HG02678 (cell line): ENCODE results near the gene LSP1.

Experiments
- ATAC-seq: cut with Tn5 transposase; IDR thresholded peaks from one replicate; pipeline ENCODE4 v1.9.1; 2021; ENCODE audit warnings: mild to moderate bottlenecking, moderate library complexity; ENCODE audit not compliant: unreplicated experiment

Gene LSP1

GRCh38 chr11:1847006-1847735, 5.7 kb upstream of the LSP1 start:
- no peak for ATAC-seq

GRCh38 chr11:1847926-1848639, 4.8 kb upstream of the LSP1 start:
- no peak for ATAC-seq

DNA sequence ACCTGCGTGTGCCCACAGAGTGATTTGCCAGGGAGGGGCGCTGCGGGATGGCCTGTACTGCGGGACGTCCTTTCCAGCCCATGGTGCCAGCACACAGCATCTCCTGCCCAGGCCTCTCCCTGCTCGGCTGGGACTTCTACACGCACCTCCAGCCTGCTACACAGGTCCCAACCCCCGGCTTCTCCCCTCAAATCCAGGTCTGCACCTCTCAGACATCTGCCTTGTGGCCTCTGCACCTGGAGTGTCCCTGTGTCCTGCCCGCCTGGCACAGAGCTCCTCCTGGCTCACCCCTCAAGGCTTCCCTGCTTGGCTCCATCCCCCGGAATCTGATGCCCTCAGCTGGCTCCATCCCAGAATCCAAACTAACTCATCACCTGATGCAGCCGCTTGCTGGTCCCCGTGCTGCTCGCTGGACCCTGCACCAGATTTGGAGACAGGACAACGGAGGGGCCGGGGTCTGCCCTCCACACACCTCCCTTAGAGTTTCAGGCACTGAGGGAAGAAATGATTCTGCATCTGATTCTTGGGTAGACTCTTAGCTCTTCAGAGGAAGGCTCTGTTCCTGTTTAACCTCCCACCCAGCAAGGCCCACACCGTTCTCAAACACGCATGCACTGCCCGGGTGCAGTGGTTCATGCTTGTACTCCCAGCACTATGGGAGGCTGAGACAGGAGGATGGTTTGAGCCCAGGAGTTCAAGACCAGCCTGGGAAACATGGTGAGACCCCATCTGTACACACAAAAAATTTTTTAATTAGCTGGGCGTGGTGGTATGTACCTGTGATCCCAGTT, 4.0 kb upstream of the LSP1 start:
- no peak for ATAC-seq

- ATAC-seq, result no peak
Measured at GRCh38 chr11:1851468-1852180, 1.3 kb upstream of the LSP1 start.

- no peak for ATAC-seq
Measured at GRCh38 chr11:1852271-1852876, 510 bp upstream of the LSP1 start.

DNA sequence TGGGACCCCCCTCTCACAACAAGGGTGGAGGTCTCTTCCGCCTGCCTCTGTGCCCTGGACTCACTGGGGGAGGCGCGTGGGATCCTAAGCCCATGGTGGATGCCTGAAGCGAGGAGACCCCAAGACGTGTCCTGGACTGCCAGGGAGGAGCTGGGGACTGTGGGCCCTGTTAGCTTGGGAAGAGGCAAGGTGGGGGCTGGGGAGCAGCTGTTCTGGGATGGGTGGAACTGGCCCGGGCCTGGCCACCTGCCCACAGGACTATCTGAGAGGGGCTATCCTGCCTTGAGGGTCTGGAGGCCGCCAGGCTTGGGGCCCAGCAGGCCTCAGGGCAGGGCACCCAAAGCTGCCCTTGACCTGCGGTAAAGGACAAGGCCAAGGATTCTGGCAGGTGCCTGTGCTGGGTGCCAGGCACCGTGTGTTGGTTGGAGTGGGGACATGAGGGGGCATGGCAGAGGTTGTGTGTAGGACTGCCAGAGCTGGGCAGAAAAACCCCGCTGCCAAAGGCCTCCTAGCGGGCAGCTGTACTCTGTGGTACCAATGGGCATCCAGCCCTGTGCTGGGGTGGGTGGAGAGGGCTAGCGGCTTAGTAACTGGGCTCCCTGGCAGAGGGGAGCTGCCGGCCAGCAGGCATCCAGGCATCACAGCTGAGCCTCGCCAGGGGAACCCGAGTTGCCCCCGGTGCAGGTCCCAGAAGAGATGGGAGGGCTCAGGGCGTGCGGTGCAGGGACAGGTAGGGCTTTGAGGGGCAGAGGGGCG, 670 bp downstream of the LSP1 start:
- ATAC-seq, result no peak

DNA sequence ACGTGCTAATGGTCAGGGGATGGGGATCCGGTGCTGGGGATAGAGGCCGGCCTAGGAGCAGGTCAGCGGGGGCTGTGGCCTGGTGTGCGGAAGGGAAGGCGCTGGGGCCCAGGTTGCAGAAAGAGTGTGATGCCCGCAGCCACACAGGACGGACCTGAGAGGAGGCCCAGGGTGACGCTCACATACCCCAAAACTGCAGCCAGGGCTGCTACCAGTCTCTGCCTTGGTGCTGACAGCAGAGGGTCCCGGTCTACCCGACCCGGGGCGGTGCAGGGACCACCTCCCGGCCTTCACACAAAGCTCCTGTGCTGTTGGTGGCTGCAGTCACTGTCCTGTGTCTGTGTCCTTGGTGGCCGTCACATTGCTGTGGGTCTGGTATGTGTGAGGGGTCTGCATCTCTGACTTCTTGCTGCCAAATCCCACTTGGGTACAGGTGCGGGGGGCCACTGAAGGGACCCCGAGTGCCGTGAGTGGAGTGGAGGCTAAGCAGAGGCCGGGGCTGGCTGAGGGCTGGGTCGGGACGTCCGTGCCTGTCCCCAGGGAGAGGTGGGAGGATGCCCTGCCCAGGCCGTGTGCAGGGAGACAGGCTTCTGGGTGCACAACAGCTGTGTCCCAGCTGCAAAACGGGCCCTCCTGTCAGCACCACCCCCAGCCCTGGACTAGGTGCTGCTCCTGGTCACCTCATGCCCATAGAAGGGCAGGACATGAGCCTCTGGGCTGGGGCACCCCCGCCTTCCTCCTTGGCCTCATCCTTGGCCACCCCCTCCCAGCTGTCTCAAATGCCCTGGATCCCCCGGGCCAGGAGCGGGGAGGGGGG, 1.5 kb downstream of the LSP1 start:
- peak; percentile 34 for ATAC-seq

DNA sequence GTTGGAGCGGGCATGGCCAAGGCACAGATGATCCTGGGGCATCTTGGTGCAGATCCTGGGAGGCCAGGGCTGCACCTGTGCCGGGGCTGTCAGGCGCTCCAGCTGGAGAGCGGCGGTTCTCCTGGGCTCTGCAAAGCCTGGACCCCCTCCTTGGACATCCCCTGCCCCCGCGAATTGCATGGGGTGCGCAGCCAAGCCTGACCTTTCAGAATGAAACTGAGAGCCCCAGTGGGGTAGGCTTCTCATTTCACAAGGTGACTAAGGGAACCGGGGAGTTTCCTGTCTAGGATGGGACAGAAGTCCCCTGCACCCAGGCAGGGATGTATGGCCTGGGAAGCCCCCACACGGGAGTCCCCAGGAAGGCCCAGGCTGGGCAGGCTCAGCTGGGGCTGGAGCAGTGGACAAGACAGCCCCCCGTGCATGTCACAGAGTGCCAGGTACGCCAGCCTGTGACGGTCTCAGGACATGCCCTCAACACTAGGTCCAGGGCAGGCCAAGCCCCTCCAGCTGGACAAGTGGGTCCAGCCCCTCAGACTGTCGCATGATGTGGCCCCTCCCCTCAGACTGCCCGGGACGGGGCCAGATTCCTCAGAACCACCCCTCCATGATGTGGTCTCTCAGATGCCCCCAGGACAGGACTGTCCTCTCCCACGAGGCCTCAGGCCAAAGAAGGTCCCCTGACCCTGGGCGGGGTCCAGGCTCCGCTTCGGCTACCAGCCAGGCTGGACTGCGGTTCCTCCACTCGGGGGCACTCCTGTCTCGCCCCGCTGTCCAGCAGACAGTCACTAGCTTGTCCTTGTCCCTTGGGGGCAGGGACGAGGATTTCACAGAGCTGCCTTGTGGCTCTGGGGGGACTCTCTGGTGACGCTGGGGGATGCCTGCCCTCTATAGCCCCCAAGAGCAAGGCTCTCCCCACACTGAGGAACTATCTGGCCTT, 2.3 kb downstream of the LSP1 start:
- ATAC-seq, result peak; percentile 39

GRCh38 chr11:1855886-1856265, 3.0 kb downstream of the LSP1 start:
- no peak for ATAC-seq

GRCh38 chr11:1856306-1857005, 3.6 kb downstream of the LSP1 start:
- no peak for ATAC-seq

- ATAC-seq, result no peak
Measured at GRCh38 chr11:1857064-1857463, 4.2 kb downstream of the LSP1 start.

DNA sequence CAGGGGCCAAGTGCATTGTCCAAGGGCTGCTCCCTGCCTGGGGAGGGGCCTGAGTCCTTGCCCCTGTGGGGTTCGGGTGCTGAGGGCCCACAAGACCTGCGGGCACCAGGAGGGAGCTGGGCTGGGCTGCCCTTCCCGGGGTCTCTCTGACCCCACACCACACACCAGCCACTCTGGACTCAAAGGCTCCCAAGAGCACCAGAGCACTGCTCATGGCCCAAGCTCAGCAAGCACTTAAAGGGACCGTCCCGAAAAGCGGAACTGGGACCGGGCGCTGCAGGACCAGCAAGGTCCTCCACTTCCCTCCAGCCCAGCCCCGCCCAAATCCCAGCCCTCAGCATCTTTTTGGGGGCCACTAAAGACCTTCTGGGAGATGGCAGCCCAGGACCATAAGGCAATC, 5.3 kb downstream of the LSP1 start:
- ATAC-seq, result no peak

DNA sequence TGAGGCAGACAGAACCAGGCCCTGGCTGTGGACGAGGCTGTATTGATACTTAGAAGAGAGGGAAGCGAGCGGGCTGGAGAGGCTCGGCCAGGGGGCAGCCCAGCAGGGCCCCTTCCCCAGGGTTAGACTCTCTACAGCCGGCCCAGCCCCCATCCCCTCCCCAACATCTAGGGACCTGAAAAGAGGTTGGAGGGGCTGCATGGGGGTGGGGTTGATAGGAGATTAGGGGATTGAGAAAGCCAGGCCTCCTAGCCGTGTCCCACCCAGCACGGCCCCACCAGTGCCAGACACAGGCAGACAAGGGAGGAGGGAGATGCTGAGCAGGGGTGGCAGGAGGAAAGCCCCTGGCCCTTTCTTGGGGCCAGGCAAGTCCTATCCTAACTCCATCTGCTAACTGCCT, 5.7 kb downstream of the LSP1 start:
- no peak for ATAC-seq

- ATAC-seq, result no peak
Measured at GRCh38 chr11:1859004-1859403, 6.1 kb downstream of the LSP1 start.

DNA sequence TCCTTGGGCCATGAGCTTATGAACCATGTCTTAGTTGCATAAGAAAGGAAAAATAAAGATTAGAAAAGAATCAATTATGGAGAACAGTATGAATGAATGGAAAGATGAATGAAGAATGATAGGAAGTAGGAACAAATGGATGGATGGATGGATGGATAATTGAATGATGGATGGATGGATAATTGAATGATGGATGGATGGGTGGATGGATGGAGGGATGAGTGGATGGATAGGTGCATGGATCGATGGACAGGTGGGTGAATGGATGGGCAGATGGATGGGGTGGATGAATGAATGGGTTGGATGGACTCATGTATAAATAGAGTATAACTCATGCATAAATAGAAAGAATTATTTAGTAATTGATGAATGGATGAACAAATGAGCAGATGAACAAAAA, 7.2 kb downstream of the LSP1 start:
- no peak for ATAC-seq

- ATAC-seq, result no peak
Measured at GRCh38 chr11:1861435-1862411, 8.8 kb downstream of the LSP1 start.
